GM13977 (cell line): ENCODE data around the gene ZNF609.

Experiments
- DNase-seq: peaks from one replicate; pipeline ENCODE4 v3.0.0; 2012; ENCODE audit warnings: low spot score
- CTCF ChIP-seq: IDR thresholded peaks from 2 replicates; pipeline ENCODE4 v1.5.1; 2012; ENCODE audit warnings: mild to moderate bottlenecking, control low read depth; ENCODE audit not compliant: insufficient read depth; ENCODE audit errors: extremely low read depth, missing control alignments
- in situ Hi-C: fragments of 300-500 bp; cut with MboI; formaldehyde crosslinking; loops from one replicate; pipeline ENCODE4 v1.12.0; 2022; ENCODE audit warnings: low sequenced_read_pairs, low pct_unique_long_range_greater_than_20kb, mixed read lengths, inconsistent platforms; ENCODE audit not compliant: unreplicated experiment

Gene ZNF609

DNA sequence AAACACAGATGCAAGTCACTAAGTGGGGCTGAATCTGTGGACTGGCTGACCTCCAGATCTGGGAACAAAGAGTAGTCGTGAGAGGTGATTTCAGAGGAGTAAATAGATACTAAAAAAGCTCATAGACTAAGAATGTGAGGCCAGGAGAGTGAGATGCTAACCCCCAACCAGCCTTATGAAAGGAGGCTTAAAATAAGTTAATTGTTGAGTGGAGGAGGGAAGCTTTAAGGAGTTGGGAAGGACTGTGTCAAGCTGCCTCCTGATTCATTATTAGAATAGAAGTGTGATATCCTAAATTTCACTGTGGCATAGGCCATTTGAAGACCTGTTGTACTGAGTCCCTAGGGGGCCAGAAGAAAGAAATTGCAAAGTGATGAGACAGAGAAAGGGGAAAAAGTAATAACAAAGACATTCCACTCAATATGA lies 207.4 kb downstream of the ZNF609 start:
- no peak for DNase-seq
- TF ChIP-seq CTCF = no peak
- in situ Hi-C loops = loop anchor here (25.0 kb wide), 2 partner anchors 230 to 455 kb away; no protein-coding TSS in a partner anchor

- no peak for TF ChIP-seq CTCF
- in situ Hi-C loops = loop anchor here (25.0 kb wide), 2 partner anchors 237 to 462 kb away; no protein-coding TSS in a partner anchor
Measured at GRCh38 chr15:64673866-64674265, 213.5 kb downstream of the ZNF609 start.

DNA sequence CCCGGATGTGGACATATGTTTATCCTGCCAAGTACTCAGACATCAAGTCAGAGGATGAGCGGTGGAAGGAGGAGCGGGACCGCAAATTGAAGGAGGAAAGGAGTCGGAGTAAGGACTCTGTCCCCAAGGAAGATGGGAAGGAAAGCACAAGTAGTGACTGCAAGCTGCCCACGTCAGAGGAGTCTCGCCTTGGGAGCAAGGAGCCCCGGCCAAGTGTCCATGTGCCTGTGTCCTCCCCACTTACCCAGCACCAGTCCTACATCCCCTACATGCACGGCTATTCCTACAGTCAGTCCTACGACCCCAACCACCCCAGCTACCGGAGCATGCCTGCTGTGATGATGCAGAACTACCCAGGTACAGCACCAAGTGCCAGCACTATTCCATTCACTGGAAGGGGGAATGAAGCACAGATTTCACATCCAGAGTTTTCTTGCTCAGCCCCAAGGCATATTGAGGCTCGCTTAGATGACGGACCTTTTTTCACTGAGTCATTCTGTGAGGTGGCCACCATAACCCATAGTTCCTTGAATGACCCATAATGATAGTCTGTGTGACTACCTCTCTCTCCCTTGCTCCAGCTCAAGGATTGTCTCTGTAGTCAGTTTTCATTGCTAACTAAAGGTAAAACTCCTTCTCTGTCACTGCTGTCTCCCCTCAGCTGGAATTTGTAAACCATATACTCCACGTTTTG lies 217.9 kb downstream of the ZNF609 start:
- TF ChIP-seq CTCF = no peak
- no peak for DNase-seq
- in situ Hi-C loops = no loop called here

More at GRCh38 chr15:64673866-64674265, 213.5 kb downstream of the ZNF609 start:
- DNase-seq = no peak

DNA sequence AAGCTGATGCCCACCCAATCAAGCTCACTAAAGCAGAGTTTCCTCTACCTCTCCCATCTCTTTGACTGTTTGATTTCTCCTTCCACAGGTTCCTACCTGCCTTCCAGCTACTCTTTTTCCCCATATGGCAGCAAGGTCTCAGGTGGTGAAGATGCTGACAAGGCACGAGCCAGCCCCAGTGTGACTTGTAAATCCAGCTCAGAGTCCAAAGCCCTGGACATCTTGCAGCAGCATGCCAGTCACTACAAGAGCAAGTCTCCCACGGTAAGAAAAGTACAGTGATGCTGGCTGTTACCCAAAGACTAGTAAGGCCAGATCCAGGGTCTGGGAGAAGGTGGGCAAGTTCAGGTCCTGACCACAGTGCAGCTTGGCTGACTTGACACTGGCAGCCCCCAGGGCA lies 219.7 kb downstream of the ZNF609 start:
- no peak for TF ChIP-seq CTCF
- no peak for DNase-seq
- in situ Hi-C loops = no loop called here

DNA sequence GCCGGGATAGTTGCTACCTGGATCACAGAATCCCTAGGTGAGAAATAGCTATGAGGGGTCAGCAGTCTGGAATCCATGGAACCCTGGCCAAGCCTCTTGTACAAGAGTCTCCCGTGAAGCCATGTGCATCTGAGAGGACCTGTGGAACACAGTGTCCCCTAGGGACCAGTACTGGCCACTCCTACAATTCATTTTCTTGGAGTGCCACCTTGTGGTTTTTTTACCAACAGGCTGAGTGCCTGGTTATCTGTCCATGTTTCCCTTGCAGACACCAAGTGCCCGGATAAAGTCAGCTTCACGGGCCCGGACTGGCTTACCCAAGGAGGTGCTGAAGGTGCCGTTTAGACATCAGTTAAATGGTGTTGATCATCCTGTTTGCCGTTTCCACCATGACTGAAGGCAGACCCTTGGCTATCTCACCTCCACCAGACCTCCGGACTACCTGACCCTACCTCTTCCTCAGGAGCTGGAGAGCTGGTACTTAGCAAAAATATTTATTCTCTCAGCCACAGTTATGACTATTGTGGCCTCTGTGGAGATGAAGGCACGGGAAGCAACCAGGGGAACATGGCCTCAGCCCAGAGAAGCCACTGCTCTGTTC lies 221.1 kb downstream of the ZNF609 start:
- peak; percentile 62 for DNase-seq
- in situ Hi-C loops = no loop called here
- TF ChIP-seq CTCF = peak; percentile 55

- in situ Hi-C loops = no loop called here
- no peak for TF ChIP-seq CTCF
- DNase-seq = no peak
Measured at GRCh38 chr15:64682255-64682654, 221.9 kb downstream of the ZNF609 start.
